ENCODE measurements around the gene CUBN.

Gene CUBN

DNA sequence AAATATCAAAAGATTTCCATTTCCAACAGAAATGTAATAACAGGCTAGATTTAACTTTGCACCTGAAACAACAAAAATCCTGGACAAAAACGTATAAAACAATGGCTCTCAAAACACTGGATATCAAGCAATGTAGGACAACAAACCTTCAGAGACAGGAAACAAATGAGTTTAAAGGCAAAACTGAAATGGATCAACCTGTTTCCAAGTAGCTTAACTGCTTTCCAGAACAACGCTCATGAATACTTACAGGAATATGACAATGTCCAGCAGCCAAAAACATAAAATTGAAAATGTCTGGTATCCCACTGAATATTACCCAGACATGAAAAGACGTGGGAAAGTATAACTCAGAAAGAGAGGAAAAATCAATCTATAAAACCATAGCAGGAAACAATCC, 62.8 kb downstream of the CUBN start:
- DNase-seq: no peak

DNA sequence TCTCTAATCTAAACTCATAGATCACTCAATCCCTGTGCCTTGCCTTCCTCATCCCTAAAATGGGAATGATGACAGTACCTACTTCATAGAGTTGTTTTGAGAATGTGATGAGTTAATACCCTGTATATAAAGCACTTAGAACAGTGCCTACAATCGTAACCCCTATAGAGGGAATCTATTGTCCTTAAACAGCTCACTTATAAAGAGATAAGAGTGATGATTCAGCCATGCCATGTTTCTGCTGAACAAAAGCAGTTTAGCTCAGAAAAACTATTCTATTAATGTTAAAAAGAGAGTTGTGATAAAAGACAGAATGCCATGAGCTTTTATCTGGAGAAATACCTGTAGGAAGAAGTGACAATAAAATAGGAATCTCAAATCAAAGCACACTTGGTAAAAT, 63.6 kb downstream of the CUBN start:
- DNase-seq: no peak

DNA sequence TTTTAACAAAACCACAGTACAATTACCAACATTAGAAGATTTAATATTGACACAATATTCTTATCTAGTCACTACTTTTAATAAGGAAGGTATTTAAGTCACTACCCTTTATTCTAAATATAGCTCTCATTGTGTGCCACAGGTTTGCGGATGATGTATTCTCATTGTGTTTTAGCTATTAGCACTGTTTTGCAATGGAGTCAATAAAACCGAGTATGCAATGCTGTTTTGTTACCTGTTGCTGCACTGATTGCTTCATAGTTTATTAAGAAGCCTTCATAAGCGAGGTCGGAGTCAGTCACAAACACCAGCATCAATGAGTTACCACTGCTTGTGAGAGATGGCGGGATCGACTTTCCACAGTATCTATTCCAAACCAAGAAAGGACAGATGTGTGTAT, 64.3 kb downstream of the CUBN start:
- no peak for DNase-seq

DNA sequence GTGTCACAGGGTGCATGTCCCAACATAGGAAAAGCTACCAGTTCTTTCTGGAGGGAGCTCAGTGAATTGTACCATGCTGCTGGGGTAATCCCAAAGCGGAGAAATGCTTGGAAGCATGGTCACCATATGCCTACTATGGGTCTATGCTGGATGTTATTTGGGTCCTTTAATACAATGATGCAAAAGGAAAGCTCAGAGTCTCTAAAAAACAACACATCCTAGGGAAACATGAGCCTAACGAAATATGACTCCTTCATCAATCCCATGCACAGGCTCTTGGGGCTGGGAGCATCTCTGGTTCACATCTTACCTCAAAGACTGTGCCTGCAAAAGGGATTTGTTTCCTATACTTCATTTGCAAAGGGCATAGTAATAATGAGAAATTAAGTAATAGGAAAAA, 65.2 kb downstream of the CUBN start:
- no peak for DNase-seq

DNA sequence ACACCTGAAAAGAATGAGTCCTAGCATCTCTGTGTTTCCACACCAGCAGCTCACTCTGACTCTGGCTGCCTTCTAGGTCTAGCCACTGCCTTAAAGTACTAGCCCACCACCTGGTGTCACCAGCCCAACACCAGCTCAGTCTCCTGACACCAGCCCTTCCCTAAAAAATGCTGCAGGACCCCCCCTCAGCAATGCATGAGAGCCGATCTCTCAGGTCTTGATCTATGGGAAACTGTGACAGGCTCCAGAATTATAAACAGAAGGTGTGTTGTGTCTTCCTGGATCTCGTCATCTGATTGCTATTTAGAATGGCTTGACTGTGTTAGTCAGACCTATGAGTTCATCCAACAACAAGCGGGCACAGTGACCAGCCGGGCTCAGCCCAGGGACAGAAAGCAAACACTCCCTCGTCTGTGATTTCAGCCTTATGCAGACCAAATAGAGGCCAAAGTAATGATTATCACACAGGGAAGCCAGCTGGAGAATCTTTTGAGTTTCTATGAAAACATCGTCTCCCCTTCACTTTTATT, 66.6 kb downstream of the CUBN start:
- DNase-seq: no peak

DNA sequence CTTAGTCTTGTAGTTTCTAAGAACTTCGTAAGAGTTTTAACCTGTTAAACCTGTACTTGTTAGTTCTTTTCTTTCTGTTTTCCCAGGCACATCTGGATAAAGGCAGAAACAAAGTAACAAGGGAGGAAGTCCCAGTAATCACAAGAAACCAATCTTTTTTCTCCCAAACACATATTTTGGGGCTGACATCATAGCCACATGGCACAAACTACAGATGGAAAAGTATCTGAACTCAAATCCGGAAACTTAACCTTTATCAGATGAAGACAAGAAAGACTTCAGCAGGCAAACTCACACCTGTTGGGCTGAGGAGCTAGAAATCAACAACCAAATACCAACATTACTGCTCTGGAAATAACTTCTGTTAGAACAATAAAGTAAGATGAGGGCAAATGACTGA, 67.1 kb downstream of the CUBN start:
- no peak for DNase-seq

DNA sequence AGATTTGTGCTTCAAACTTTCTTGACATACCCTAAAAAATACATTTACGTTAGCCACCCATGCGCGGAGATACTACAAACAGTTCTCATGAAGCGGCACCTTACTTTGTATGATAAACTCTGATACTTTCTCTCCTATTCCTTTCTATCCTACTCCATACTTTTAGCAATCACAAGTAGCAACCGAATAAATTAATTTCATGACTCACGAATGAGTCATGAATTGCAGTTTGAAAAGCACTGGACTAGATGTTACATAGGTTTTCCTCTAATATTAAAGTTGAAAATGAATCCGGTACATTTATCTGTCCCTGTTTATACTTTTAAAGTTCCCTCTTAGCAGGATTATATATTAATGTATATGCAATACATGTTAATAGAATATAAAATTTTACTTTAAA, 67.6 kb downstream of the CUBN start:
- no peak for DNase-seq

DNA sequence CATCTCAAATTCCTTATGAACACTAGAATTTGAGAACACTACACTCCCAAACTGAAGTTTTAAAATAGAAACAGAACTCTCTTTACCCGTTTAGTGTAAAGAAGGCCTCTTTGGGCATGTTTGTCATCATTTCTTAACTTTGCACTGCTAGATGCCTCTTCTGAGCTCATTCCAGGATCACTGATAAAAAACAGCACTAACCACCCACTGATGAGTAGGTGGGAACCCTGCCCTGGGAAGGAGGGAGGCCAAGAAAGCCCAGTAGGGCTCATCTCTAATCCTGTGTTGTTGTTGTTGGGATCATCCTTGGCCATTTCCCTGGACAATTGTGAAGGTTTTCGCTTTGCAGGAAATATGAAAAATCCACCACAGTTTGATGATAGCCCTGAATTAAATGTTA, 68.2 kb downstream of the CUBN start:
- no peak for DNase-seq

DNA sequence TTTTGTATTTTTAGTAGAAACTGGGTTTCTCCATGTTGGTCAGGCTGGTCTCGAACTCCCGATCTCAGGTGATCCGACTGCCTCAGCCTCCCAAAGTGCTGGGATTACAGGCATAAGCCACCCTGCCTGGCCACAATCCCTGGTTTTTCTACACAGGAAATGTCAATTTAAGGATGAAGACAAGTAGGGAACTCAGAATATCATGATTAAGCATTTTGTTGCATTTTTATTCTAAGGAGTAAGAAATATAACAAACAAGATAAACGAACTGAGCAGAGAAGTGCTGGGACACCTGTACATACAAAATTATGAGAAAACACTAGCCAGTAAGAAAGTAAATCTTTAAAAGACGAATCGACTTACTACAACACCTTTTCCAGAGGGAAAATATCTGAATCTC, 69.3 kb downstream of the CUBN start:
- no peak for DNase-seq

DNA sequence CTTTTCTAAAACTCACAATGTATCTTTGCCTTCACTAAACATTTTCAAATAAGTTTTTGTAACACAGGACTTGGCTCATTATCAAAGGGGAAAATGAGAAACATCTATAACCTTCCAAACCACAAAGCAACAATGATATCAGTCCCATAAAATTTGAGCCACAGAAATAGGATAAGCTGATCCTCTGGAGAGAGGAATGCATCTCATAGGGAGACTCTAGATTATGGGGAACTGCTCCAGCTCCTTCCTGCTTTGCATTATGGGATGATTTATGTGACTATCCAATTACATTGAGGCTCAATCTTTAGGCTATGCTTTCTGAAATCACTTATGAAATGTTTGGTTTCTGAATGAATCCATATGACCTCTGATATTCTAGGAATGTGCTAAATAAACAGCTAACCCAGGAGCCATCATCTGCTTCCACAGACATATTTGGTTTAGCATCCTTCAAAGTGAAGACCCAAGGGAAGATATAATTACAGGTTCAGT, 70.4 kb downstream of the CUBN start:
- DNase-seq: no peak

DNA sequence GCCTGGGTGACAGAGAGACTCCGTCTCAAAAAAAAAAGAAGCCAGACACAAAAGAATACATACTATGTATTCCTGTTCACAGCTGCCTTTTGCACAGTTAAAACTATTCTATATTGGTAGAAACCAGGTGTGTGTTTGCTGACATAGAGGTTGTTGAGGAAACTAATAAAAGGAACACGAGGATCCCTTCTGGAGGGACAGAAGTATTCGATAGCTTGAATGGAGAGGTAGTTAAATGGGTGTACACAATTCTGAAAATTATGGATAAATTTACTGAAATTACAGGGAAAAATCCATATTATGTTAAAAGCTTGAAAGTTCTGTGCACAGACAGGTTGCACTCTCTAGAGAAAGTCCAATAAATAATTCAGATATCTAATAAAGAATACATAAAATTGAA, 71.5 kb downstream of the CUBN start:
- DNase-seq: no peak

DNA sequence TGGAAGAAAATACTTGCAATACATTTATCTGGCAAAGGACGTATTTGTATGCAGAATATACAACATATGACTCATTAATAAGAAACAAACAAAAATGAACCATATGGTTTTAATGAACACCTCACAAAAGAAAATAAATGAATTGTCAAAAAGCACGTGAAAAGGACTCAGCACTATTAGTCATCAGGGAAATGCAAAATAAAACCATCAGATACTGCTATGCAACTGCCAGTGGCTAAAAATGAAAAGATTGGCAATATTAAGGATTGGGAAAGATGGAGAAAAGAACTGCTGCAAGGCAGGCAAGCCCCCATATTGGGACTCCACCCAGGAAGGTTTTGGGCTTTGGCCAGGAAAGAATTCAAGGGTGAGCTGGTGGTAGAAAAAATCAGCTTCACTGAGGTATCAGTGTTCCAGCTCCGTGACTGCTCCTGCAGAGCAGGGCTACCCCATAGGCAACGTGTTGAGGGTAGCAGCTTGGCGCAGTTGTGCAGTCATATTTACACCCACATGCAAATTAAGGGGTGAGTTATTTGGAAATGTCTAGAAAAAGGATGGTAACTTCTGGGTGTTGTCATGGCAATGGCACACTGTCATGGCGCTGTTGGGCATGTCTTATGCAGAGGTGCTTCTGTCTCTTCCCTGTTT, 72.7 kb downstream of the CUBN start:
- no peak for DNase-seq

DNA sequence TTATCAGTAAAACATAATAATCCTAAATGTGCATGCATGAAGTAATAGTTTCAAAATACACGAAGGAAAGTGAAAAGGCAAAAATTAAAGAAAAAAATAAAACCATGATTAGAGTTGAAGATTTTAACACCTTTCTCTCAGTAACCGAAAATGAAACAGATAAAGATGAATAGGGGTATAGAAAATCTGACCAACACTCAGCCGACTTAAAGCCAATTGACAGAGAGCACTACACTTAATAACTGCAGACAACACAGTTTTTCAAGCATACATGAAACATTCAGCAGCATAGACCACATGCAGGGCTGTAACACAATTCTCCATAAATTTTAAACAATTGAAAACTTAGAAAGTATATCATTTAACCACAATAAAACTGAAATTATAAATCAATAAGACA, 76.1 kb downstream of the CUBN start:
- DNase-seq: no peak

DNA sequence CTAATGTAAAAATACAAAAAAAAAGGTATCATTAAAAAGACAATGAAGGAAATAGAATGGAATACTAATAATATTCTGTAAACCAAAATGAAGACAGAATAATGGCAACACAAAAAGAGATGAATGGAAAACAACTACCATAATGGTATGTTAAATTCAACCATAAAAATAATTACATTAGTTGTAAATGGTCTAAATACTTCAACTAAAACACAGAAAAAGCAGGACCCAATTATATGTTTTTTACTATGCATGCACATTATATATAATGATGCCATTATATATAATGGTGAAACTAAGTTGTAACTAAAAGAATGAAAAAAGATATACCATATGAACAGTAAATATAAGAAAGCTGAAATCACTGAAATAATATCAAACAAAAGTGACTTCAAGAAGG, 76.5 kb downstream of the CUBN start:
- DNase-seq: no peak

DNA sequence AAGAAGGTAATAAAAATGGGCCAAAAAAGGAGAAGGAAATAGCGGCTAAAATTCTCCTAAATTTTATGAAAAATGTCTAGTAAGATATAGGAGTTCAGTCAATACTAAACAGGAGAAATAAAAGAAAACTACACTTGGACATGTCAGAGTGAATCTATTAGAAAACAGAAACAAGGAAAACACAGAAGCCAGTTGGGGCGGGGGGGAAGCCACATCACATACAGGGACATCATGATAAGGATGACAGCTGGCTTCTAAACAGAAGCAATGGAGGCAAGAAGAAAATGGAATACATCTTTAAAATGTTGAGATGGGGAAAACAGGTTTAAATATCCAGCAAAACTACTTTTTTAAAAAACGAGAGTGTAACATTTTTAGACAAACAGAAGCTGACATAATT, 77.8 kb downstream of the CUBN start:
- no peak for DNase-seq

DNA sequence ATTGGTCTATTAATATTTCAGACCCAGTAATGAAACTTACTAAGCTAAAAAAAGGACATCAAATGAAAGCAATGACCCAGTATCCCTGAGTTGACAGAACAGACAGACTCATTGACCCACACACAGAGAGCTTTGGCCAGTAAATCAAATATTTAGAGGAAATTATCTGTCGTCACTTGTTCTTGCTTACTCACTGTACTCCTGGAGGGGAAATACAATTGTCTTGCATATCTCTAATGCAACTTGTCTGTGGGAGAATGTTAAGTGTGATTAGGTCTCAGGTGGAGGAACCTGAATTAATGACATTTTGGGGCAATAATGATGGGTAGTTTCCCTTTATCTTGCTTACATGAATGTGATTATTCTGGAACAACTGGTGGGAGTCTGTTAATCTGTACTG, 80.4 kb downstream of the CUBN start:
- no peak for DNase-seq

DNA sequence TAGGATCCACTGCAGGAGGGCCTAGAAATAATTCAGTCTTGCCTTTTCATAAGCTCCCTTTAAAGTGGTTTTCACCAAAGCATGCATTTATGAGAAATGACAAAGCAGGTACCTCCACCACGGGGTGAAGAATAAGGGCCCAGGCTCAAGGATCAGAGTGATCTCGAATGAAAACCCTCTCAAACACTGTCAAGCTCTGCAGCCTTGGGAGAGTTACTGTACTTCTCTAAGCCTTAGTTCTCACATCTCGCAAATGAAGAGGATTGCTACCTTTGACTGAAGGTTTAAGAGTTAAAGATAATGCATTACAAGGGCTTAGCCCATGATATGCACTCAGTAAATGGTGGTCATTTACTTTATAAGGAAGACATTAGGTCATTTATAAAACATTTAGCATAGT, 81.7 kb downstream of the CUBN start:
- DNase-seq: no peak

DNA sequence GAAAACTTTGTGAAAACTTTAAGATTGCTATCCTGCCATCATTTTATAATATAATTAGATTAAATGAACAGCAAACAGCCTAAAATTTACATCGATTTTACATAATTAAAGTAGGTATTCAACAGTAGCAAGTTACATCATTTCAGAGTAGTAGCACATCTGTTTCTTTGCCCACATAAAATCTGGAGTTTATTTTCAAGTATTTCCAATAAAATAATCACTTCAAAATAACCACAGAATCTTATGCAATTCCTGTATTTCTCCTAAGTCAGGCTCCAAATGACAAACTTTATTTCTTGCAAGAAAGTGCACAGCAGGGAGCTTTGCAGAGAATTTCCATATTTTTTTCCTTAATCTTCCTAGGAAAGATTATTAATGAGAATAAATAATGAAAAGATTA, 82.6 kb downstream of the CUBN start:
- no peak for DNase-seq

DNA sequence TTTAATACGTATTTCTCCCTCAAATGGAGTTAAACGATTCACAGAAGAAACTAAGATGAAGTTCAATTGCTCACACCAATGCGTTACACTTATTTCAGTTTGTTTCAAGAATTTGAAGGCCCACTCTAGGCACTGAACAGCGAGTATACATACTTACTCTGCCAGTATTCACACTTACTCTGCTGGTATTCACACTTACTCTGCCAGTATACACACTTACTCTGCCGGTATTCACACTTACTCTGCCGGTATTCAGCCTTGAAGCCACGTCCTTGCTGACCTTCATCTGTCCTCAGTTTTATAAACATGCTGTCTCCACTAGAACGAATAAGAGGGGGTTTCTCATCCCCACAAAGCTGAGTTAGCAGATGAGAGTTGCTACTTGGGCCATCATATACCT, 86.0 kb downstream of the CUBN start:
- DNase-seq: no peak

DNA sequence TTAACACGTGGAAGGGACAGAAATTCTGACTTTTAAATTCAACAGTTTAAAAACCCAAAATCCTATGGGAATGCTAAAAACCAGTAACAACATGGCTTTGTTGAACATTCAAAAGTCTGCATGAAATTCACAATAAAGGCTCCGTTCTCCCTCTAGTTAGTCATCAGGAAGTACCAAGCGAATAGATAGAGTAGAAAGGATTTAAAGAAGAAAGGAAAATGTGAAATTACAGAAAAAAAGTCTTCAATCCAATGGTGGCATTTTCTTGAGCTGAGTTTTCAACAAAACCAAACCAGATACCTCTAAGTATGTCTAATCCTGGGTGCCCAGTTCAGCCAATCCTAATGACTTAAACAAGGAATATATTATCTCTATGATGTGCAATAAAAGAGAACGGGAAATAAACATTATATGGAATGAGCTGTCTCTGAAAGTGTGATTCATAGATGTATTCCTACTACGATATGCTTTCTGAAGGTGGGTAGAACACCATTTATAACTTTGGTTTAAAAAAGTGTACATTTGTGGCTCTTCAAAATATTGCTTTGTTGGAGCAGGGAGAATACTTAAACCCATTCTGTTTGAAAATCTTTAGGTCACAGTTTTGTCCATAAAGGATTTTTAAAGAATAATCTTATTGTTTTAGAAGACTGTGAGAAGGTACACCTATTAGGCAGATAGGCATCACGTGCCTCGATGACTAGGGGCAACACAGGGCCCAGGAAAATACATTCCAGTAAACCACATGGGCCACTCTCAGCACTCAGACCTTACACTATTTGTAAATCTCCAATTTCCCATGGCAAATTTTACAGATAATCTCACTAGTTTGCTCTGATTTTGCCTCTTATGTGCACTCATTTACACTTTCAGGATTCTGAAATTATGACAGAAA, 87.7 kb downstream of the CUBN start:
- no peak for DNase-seq

DNA sequence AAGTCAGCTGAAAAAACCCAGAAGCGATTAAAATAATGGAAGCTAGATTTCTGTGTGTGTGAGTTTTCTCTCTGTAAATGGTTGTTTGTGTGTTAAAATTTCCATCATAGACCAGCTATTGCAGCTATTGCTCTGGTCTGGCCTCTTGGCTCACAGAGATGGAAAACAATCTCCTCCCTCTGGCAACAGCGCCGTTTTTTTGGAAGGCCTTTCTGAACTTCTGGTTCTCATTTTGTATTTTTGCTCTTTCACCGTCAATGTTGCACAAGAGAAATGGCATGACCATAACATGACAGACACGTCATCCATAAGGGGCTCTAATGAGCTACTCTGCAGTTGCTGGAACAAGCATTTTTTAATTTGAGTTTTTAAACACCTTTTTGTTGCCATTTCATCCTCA, 91.0 kb downstream of the CUBN start:
- no peak for DNase-seq

DNA sequence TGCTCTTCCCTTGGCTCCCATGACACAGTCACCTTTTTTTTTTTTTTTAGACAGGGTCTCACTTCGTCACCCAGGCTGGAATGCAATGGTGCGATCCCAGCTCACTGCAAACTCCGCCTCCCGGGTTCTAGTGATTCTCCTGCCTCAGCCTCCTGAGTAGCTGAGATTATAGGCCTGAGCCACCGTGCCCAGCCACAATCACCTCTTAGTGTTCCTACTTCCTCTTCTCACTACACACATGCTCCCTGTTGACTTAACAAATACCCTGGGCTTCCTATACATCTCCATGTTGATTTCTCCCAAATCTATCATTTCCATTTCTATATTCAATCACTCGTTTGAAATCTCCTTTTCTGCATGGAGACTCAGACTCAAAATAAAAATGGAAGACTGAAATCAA, 91.7 kb downstream of the CUBN start:
- DNase-seq: no peak

DNA sequence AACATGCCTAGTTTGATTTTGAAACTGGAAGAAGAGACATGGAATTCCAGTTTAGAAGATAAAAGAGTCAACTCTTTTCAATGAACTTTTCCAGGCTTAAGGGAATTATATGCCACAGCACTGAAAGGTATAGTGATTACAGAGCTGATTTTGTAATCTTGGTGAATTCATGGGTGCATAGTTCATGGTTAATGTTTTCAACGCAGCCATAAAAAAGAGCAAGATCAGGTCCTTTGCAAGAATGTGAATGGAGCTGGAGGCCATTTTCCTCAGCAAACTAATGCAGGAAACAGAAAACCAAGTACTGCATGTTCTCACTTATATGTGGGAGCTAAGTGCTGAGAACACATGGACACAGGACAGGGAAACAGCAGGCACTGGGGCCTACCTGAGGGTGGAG, 94.2 kb downstream of the CUBN start:
- no peak for DNase-seq

DNA sequence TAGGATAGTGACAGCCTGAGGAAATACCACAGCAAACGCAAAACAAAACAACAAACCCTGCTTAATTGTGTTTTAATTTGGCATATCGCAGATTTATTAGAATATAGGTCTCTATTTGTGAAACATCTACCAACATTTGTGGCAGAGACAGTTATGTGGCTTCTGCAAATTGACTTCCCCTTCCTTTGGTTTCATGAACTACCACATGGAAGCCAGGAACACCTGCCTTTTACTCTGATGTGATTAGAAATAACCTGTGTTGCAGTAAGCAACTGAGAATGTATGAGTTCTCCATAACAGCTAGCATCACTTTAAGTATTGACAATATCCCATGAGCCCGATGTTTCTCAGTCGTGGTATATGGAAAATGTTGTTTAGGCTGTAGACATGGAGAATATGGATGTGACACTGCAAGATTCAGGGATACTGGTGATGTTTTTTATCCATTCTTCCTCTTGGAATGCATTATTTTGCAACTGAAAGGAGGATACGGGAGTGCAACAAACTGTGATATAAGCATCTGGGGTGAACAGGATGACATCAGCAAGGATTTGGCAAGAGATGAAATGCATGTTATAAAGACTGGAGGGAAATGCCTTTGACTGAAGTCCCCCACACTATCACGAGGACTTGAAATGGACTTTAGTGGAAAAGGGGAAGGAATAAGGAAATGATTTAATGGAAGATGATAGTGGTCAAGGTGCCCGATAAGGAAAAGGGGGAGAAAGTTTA, 95.9 kb downstream of the CUBN start:
- no peak for DNase-seq
